Occipital lobe (tissue), 2 donors: ENCODE results near the gene PACS1. TPM values are rescaled to one million over a fixed set of nuclear protein-coding genes. Genes with fewer than 3 reads are reported as not detected.
A peak's percentile ranks its signal among the peaks of the same experiment; 100 is the strongest.

Experiments
- DNase-seq: peaks from one replicate; lab custom pipeline; 2025; lab: John Stamatoyannopoulos, UW
- total RNA-seq: library from RNA; depleted of rRNA; stranded (reverse); fragments of >200 nt; gene quantifications from one replicate; pipeline ENCODE4 v1.2.3, GENCODE V29; 2014

PACS1 gene
- total RNA-seq, 1 donor from 2014 or later, result 34.5 TPM

DNA sequence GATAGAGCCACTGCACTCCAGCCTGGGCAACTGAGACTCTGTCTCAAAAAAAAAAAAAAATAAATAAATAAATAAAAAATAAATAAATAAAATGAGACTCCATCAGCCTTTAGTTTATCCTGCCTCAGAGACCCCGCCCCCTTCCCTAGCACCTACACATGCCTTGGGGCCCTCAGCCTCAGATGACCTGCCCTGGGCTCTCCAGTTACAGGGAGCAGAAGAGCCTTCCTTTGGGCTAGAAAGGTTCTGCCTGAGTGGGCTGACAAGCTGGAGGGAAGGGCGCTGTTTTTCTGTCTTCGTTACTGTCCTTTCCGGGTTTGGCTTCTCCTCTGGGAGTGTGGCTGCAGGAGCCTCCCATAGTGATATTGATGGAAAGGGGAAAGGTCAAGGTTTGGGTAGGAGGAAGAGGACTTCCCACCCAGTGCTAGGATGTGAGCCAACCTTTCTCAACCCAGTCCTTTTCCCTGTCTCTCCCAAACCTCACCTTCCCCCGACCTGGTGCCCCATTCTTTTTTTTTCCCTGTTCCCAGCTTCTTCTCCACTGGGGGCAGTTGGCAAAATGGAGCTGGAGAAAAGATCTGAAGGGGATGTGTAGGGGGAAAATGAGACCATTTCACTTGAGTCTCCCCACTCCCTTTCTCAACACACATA, 19.4 kb upstream of the PACS1 start:
- DNase-seq, result no peak

DNA sequence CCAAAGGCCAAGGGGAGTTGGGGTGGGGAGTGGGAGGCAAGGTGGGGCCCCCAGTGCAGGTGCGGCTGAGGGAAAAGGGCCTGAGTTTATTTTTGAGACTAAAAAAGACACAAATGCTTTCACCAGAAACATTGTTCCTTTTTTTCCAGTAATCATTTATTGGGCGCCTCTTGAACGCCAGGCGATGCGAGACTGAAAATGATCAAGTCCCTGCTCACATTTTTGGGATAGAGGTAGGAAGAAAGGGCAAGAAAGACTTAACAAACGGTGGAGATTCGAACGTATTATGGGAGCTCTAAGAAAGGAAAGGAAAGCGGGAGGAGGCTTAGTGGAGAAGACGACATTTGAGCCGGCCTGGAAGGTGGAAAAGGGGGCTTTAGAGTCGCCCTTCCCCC, 18.7 kb upstream of the PACS1 start:
- no peak for DNase-seq

- peak; percentile 98 for DNase-seq
These were observed 18.1 kb upstream of the PACS1 start, which contains the start of gene SF3B2 for GRCh38 chr11:66051766-66052663. SF3B2 (plus strand) TSS chr11:66052364; CDS start chr11:66052385, 21 bp downstream.

DNA sequence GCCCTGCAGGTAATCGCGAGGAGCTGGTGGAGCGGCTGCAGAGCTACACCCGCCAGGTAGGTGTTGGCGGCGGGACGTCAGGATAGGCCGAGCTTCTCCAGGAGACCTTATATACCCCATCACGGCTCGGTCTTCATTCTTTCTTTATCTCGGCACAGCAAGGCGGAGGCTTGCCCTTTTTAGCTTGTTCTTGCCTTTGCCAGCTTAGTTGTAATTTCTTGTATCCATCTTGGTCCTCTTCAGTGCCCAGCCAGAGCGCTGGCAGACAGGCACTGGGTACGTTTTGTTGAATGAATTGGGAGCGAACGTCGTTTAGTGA, 17.4 kb upstream of the PACS1 start:
- DNase-seq, result no peak

DNA sequence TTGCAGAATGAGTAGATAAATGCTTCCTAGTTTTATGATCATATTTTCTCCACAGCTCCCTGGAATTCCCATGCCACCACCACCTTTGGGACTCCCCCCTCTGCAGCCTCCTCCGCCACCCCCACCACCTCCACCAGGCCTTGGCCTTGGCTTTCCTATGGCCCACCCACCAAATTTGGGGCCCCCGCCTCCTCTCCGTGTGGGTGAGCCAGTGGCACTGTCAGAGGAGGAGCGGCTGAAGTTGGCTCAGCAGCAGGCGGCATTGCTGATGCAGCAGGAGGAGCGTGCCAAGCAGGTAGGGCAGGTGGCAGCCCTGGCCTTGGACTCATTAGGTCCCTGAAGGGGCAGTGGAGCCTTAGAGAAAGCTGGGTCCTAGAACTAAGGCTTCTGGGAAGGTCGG, 15.1 kb upstream of the PACS1 start:
- DNase-seq, result no peak

DNA sequence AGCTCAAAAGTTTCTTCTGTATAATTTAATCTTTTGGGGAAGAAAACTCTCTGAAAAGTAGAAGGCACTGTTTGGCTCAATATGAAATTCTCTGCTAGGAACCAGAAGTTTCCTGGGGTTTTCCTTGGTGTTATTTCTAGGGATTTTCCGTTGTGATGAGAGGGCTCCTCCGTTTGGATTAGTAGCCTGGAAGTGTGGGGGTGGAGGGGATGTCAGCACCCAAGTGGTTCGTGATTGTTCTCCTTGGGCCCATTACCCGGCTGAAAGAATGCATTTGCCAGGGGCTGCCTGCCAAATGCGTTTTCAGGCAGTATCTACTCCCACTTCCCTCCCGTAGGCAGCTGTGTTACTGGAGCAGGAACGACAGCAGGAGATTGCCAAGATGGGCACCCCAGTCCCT, 13.6 kb upstream of the PACS1 start:
- no peak for DNase-seq

DNA sequence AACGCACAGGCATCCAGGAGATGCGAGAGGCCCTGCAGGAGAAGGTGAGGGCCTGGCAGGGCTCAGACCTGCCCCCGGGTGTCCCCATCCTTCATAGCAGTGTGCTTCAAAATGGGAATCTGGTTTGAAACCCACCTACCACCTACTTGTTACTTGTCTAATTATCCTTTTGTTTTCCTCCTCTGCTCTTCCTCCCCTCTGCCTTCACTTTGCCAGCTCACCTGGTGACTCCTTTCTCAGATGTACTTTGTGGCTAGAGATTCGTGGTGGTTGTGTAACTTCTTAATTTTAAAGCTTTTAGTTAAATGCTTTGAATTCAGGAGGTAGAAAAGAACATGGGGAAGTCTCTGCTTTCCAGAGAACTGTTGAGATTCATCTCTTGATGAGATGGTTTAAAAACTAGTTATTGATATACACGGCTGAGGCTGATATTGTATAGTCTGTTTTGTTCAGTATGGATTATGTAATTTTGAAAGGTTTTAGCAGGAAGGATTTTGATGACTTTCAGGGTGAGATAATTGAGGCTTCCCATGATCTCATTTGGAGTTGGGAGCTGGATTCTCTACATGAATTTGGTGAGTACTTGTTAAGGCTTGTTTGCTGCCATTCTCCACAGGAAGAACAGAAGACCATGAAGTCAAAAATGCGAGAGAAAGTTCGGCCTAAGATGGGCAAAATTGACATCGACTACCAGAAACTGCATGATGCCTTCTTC, 9.9 kb upstream of the PACS1 start:
- no peak for DNase-seq

DNA sequence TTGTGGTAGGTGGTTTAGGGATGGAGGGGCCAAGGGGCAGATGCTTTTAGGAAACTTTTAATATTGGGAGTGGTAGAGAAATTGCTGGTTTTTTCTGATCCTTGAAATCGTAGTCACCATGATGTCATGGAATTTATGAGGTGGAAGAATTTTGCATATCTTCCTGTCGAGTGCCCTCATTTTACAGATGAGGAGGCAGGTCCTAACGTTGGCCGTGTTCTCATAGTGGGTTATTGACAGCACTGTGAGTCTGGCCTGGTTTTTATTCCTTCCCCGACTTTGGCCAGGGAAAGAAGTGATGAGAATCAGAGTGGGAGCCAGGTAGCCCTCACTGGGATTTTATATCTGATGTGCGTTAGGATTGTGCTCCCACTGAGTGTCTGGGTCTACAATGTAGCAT, 8.8 kb upstream of the PACS1 start:
- DNase-seq, result no peak

GRCh38 chr11:66062408-66062807, 7.7 kb upstream of the PACS1 start:
- no peak for DNase-seq

DNA sequence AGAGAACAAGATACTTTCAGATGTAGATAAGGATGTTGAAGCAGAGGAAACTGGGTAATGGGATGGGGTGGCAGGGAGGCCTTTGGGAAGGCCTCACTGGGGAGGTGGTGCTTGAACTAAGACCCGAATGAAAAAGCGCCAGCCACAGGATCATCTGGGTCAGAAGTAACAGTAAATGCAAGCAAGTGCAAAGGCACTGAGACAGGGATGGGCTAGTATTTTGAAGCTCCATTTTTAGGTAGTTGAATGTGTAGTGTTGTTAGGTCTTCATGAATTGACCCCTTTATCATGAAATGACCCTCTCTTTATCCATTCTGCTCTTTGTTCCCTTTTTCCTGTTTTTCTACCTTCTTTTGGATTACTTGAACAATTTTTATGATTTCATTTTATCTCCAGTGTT, 6.2 kb upstream of the PACS1 start:
- DNase-seq, result no peak

GRCh38 chr11:66064571-66064970, 5.5 kb upstream of the PACS1 start:
- no peak for DNase-seq

GRCh38 chr11:66066751-66067150, 3.3 kb upstream of the PACS1 start:
- no peak for DNase-seq

GRCh38 chr11:66067640-66068039, 2.4 kb upstream of the PACS1 start:
- DNase-seq, result no peak

- DNase-seq, result no peak
These were observed 1.8 kb upstream of the PACS1 start for GRCh38 chr11:66068154-66068821.

DNA sequence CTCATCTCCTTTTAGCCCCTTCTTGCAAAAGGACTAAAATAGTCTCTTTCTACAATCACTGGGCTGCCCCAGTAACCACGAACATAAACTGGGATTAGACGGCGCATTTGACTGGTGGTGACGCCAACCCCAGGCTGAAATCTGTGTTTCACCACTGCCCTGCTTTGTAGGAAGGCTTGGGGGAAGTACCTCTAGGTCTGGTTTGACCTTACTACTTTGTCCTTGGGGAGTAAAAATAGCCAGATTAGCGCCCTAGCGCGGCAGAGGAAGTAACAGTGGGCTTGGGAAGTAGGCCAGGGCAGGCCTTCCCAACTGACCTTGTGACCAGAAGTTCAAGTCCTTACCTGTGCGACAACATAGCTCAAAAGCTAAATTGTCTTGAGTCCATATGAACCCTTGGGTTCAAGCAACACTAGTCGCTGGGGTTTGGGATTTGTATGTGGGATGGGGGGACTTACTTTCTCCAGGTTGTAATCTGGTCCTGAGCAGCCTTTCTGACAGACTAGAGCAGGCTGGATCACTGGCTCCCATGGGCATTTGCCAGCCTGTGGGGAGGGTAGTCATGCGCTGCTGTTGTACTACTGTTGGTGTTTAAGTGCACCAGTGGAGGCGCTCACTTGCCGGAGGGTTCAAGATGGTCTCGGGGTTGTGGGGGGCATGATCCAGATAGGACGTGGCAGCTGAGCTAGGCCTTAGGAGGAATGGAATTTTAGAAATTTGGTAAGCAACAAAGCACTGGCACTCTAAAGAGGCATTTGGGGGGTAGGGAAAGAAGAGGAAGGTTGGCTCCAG, 953 bp upstream of the PACS1 start:
- peak; percentile 29 for DNase-seq

GRCh38 chr11:66070604-66071380, 720 bp downstream of the PACS1 start:
- DNase-seq, result peak; percentile 24

GRCh38 chr11:66071381-66071801, 1.3 kb downstream of the PACS1 start:
- DNase-seq, result no peak

- no peak for DNase-seq
These were observed 2.0 kb downstream of the PACS1 start for GRCh38 chr11:66072081-66072480.

DNA sequence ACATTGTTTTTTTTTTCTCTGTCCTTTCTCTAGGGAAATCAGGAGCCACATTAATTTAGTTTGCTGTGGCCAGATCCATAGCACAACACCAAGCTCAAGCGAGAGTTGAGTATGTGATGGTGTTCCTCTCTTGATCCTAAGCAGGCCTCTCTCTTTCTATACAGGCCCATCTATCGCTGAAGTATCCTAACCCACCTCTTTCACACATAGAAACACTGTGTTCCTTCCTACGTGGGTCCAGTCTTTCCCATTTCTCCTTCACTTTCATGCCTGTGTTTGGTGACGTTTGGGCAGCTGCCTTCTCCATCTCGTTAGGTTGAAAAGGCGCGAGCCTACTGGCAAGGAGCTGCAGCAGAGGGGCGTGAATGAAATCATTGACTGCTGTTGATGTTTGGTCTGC, 2.4 kb downstream of the PACS1 start:
- no peak for DNase-seq

- DNase-seq, result no peak
These were observed 3.6 kb downstream of the PACS1 start for GRCh38 chr11:66073669-66074068.
